ENCODE data around the gene CSTF1.

- no peak for TF ChIP-seq CTCF (conservative IDR thresholded peaks at IDR 0.05; ENCODE audit: low read length)
- no peak for TF ChIP-seq EZH2phosphoT487 (IDR thresholded peaks at IDR 0.05; ENCODE audit: borderline replicate concordance)
These were observed 19.6 kb upstream of the CSTF1 start for GRCh38 chr20:56372850-56373249.
